SU-DHL-6 (cell line): ENCODE data around the gene MB.

Experiments
- H2AFZ ChIP-seq: fragments of 200-600 bp; sonication (generic); 2 replicates; pipeline ENCODE4 v1.6.1; 2014; ENCODE audit warnings: low read depth, mild to moderate bottlenecking, moderate library complexity, mixed read lengths, antibody characterized with exemption, low read length; ENCODE audit not compliant: severe bottlenecking
- H3F3A ChIP-seq: fragments of 200-600 bp; shearing (Covaris generic); 2 replicates; pipeline ENCODE4 v1.6.0; 2016; ENCODE audit warnings: antibody characterized with exemption, mild to moderate bottlenecking; ENCODE audit not compliant: insufficient read depth
- H3K27ac ChIP-seq: fragments of 200-600 bp; sonication (generic); 2 replicates; pipeline ENCODE4 v1.5.1; 2016; ENCODE audit warnings: low read depth, mild to moderate bottlenecking, low read length, moderate library complexity, mixed read lengths
- H3K27me3 ChIP-seq: fragments of 200-600 bp; sonication (generic), shearing (Covaris generic); 2 replicates; pipeline ENCODE4 v1.6.0; 2014; ENCODE audit warnings: mild to moderate bottlenecking, low read length
- H3K36me3 ChIP-seq: fragments of 200-600 bp; sonication (generic); 2 replicates; pipeline ENCODE4 v1.6.1; 2014; ENCODE audit warnings: mild to moderate bottlenecking, low read length, mixed read lengths
- H3K4me2 ChIP-seq: fragments of 300-600, 200-600 bp; shearing (Covaris generic), sonication (generic); 2 replicates; pipeline ENCODE4 v1.6.0; 2014; ENCODE audit warnings: low read length, low read depth, mild to moderate bottlenecking; ENCODE audit not compliant: poor library complexity, severe bottlenecking
- H3K4me3 ChIP-seq: fragments of 200-600 bp; sonication (generic); 2 replicates; pipeline ENCODE4 v1.5.1; 2014; ENCODE audit warnings: antibody characterized with exemption, low read length, mild to moderate bottlenecking, mixed read lengths; ENCODE audit not compliant: insufficient read depth, poor library complexity, severe bottlenecking
- H3K79me2 ChIP-seq: fragments of 200-600 bp; sonication (generic); 2 replicates; pipeline ENCODE4 v1.6.1; 2014; ENCODE audit warnings: mild to moderate bottlenecking, low read length, moderate library complexity; ENCODE audit not compliant: insufficient read depth
- H3K9ac ChIP-seq: fragments of 200-600 bp; sonication (generic); 2 replicates; pipeline ENCODE4 v1.7.0; 2014; ENCODE audit warnings: mild to moderate bottlenecking, low read length
- H3K9me2 ChIP-seq: fragments of 200-600 bp; sonication (generic); replicated peaks from 2 replicates; pipeline ENCODE4 v1.6.1; 2014; ENCODE audit warnings: low read length; ENCODE audit not compliant: insufficient read depth
- H3K9me3 ChIP-seq: fragments of 200-600 bp; sonication (generic); 2 replicates; pipeline ENCODE4 v1.6.1; 2014; ENCODE audit warnings: low read length, mixed read lengths; ENCODE audit not compliant: insufficient read depth
- H4K20me1 ChIP-seq: fragments of 200-600 bp; sonication (generic); 2 replicates; pipeline ENCODE4 v1.6.1; 2014; ENCODE audit warnings: low read depth, mild to moderate bottlenecking, antibody characterized with exemption, low read length, moderate library complexity, mixed read lengths
- CTCF ChIP-seq: fragments of 200-600 bp; sonication (generic); IDR thresholded peaks from one replicate; pipeline ENCODE4 v1.5.1; 2017; ENCODE audit warnings: antibody characterized with exemption, mild to moderate bottlenecking, low read length, moderate library complexity; ENCODE audit not compliant: insufficient read depth, poor library complexity, severe bottlenecking
- EZH2phosphoT487 ChIP-seq: fragments of 200-600 bp; sonication (generic), shearing (Covaris generic); conservative IDR thresholded peaks from 2 replicates; pipeline ENCODE4 v1.6.1; 2018; ENCODE audit warnings: mild to moderate bottlenecking, antibody characterized with exemption, low read length, moderate library complexity, mixed read lengths

Gene MB

DNA sequence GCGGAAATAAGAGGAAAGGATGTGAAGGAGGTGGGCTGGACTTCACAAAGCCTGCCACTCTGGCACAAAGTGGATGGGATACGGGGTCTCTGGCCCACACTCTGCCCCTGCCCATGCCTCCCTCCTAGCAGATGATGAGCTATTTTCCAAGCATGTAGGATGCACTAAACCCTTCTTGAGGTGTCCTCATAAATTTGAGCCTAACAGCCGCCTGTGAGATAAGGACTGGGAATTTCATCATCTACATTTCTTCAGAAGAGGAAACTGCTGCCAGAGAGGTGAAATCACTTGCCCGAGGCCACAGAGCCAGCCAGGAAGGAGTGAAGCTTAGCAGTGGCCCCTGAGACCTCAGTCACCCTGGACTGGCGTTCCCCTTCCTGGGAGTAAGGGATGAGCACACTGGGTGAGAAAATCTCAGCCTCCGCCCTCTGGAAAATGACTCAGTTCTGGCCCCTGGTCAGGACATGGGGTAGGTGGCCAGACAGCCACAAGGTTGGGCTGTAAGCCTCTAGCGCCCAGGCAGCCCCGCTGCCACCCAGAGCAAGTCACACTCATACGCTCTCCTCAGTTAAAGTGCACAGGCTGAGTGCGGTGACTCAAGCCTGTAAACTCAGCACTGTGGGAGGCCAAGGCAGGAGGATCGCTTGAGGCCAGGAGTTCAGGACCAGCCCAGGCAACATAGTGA lies 27.9 kb downstream of the MB start:
- Histone ChIP-seq H3K27ac (no peak overlapping the region), H3K79me2 (no peaks in the 10 kb centered on the region), H3K9ac (no peak overlapping the region), H3K36me3 (no peaks in the 10 kb centered on the region), H4K20me1 (no peaks in the 10 kb centered on the region), H3K9me2 (no peaks in the 10 kb centered on the region), H3K4me2 (no peak overlapping the region), H3K9me3 (no peaks in the 10 kb centered on the region), H2AFZ (no peak overlapping the region), H3F3A (no peaks in the 10 kb centered on the region), H3K4me3 (no peak overlapping the region), H3K27me3 (no peaks in the 10 kb centered on the region)
- TF ChIP-seq EZH2phosphoT487 = no peak
- TF ChIP-seq CTCF = no peak

GRCh38 chr22:35587896-35588295 lies 29.2 kb downstream of the MB start:
- TF ChIP-seq EZH2phosphoT487 (no peak), CTCF (no peak)
- Histone ChIP-seq H3K9me3 (no peaks in the 10 kb centered on the region), H3F3A (no peaks in the 10 kb centered on the region), H3K27ac (no peak overlapping the region), H4K20me1 (no peaks in the 10 kb centered on the region), H3K79me2 (no peaks in the 10 kb centered on the region), H3K9ac (no peak overlapping the region), H3K4me3 (no peak overlapping the region), H2AFZ (no peak overlapping the region), H3K27me3 (no peaks in the 10 kb centered on the region), H3K4me2 (no peak overlapping the region), H3K36me3 (no peaks in the 10 kb centered on the region), H3K9me2 (no peaks in the 10 kb centered on the region)

DNA sequence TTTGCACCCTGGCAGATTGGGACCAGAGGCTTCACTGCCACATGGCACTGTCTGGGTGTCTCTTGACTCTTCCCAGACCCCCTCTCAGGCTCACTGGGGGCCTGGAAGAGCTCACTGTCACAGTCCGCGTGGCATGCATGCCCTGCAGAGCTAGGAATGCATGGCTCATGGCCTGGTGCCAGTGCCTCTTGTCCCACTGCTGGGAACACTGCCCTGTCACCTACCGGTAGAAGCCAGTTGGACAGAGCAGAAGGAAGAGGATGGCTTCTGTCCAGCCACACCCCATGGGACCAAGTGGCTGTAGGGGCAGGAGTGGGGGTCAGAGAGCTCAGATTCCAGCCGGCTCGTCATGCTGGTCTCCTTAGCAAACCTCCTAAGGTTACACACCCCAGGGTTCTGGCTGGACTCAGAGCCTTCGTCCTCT lies 29.7 kb downstream of the MB start:
- Histone ChIP-seq H3F3A (no peaks in the 10 kb centered on the region), H3K79me2 (no peaks in the 10 kb centered on the region), H3K4me2 (no peak overlapping the region), H3K9me2 (no peaks in the 10 kb centered on the region), H3K36me3 (no peaks in the 10 kb centered on the region), H3K9ac (no peak overlapping the region), H3K4me3 (no peak overlapping the region), H3K9me3 (no peaks in the 10 kb centered on the region), H3K27me3 (no peaks in the 10 kb centered on the region), H3K27ac (no peak overlapping the region), H2AFZ (no peak overlapping the region), H4K20me1 (no peaks in the 10 kb centered on the region)
- TF ChIP-seq CTCF (no peak), EZH2phosphoT487 (no peak)
